ENCODE measurements around the gene TIAM2.

TIAM2 gene

DNA sequence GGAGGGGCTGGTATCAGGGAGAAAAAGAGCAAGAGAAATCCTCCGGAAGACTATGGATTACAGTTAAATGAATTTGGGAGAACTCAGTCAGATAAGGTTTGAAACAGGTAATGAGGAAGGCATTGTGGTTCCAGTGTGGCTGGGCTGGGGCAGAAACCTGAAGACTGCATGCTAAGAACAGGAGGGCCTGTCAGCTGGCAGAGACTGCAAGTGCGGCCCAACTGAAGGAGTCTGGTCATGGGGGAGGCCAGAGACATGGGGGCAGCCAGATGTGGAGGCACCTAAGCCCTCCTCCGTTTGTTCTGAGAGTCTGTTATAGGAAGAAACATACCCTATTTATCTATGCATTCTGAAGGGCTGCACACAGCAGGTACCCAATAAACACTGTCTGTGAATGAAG lies 302.6 kb downstream of the TIAM2 start:
- DNase-seq (ENCODE audit: low spot score) = no peak

- DNase-seq (ENCODE audit: low spot score) = no peak
Observed at GRCh38 chr6:155301867-155302266, 306.8 kb downstream of the TIAM2 start.

DNA sequence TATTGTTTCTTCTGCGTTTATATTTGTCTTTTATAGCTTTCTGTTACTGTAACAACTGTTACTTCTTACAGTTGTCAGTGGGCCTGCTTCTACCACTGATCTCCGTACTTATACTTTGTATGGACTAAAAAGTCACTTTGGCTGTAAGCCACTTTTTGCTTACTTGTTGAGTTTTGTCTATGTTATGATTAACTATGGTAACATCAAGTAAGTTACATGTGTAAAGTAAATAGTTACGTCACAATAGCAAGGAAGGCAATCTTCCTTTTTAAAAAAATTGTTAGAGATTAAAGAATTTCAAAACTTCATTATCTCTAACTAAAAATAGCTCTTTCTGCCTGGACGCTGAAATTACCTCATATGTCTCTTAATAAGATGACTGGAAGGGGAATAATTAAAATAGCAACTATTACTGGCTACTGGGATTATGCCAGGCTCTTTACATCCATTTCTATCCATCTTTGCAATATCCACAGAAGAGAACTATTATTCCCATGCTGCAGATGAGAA lies 308.3 kb downstream of the TIAM2 start:
- no peak for DNase-seq (ENCODE audit: low spot score)

DNA sequence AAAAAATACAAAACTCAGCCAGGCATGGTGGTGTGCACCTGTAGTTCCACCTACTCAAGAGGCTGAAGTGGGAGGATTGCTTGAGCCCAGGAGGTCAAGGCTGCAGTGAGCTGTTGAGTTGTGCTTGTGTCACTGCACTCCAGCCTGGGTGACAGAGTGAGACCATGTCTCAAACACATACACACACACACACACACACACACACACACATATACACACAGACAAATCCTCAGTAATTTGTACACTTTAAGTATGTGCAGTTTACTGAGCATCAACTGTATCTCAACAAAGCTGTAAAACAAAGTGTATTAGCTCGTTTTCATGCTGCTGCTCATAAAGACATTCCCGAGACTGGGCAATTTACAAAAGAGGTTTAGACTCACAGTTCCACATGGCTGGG lies 311.8 kb downstream of the TIAM2 start:
- DNase-seq (ENCODE audit: low spot score) = no peak

All from iPS-NIHi11 (cell line).